M059J (cell line): ENCODE results near the gene BBOF1. TPM values are rescaled to one million over a fixed set of nuclear protein-coding genes. Genes with fewer than 3 reads are reported as not detected.

Source experiments
- DNase-seq: peaks from one replicate; pipeline ENCODE4 v3.0.0-alpha.2; 2012; ENCODE audit warnings: low read depth
- total RNA-seq: library from RNA; depleted of rRNA; stranded (reverse); fragments of >200 nt; shearing (Covaris generic); gene quantifications from 2 replicates; pipeline ENCODE4 v1.2.3, GENCODE V29; 2014

Gene BBOF1
- total RNA-seq, 1 experiment from 2014 or later: 5.0 TPM

- no peak for DNase-seq
Measured at GRCh38 chr14:74022346-74022745, 3.2 kb downstream of the BBOF1 start.

GRCh38 chr14:74029136-74029535 lies 10.0 kb downstream of the BBOF1 start:
- no peak for DNase-seq

- no peak for DNase-seq
Measured at GRCh38 chr14:74034572-74034971, 15.4 kb downstream of the BBOF1 start.

- DNase-seq: peak; percentile 29
Measured at GRCh38 chr14:74035556-74035955, 16.4 kb downstream of the BBOF1 start.

GRCh38 chr14:74038020-74038859 lies 19.1 kb downstream of the BBOF1 start:
- DNase-seq: peak; percentile 70

GRCh38 chr14:74042296-74042695 lies 23.1 kb downstream of the BBOF1 start:
- DNase-seq: no peak

GRCh38 chr14:74045522-74045921 lies 26.4 kb downstream of the BBOF1 start:
- DNase-seq: no peak

GRCh38 chr14:74048281-74048680 lies 29.1 kb downstream of the BBOF1 start:
- DNase-seq: peak; percentile 53

GRCh38 chr14:74049876-74050495 lies 30.8 kb downstream of the BBOF1 start:
- DNase-seq: no peak

- DNase-seq: peak; percentile 78
Measured at GRCh38 chr14:74062809-74063150, 43.6 kb downstream of the BBOF1 start.

GRCh38 chr14:74064426-74064825 lies 45.3 kb downstream of the BBOF1 start:
- no peak for DNase-seq

GRCh38 chr14:74064883-74065282 lies 45.7 kb downstream of the BBOF1 start:
- DNase-seq: peak; percentile 29

GRCh38 chr14:74065746-74066575 lies 46.8 kb downstream of the BBOF1 start:
- no peak for DNase-seq

- no peak for DNase-seq
Measured at GRCh38 chr14:74077401-74077800, 58.3 kb downstream of the BBOF1 start.

GRCh38 chr14:74080820-74081460 lies 61.8 kb downstream of the BBOF1 start:
- no peak for DNase-seq

GRCh38 chr14:74081491-74081890 lies 62.3 kb downstream of the BBOF1 start:
- DNase-seq: no peak

GRCh38 chr14:74083161-74083560 lies 64.0 kb downstream of the BBOF1 start:
- DNase-seq: no peak

GRCh38 chr14:74083784-74084276 lies 64.7 kb downstream of the BBOF1 start:
- no peak for DNase-seq

GRCh38 chr14:74084277-74085046 lies 65.3 kb downstream of the BBOF1 start, which contains the start of the genes ALDH6A1 and LIN52:
Gene ALDH6A1, minus strand, starts transcription at chr14:74084453. Its CDS starts 59 bp downstream, at chr14:74084394.
Gene LIN52, plus strand, starts transcription at chr14:74084956. Its CDS starts 19 bp downstream, at chr14:74084975.
- DNase-seq: peak; percentile 100

- DNase-seq: peak; percentile 70
Measured at GRCh38 chr14:74085047-74085637, 66.0 kb downstream of the BBOF1 start.
